ENCODE data around the gene NTRK2.

Gene NTRK2

DNA sequence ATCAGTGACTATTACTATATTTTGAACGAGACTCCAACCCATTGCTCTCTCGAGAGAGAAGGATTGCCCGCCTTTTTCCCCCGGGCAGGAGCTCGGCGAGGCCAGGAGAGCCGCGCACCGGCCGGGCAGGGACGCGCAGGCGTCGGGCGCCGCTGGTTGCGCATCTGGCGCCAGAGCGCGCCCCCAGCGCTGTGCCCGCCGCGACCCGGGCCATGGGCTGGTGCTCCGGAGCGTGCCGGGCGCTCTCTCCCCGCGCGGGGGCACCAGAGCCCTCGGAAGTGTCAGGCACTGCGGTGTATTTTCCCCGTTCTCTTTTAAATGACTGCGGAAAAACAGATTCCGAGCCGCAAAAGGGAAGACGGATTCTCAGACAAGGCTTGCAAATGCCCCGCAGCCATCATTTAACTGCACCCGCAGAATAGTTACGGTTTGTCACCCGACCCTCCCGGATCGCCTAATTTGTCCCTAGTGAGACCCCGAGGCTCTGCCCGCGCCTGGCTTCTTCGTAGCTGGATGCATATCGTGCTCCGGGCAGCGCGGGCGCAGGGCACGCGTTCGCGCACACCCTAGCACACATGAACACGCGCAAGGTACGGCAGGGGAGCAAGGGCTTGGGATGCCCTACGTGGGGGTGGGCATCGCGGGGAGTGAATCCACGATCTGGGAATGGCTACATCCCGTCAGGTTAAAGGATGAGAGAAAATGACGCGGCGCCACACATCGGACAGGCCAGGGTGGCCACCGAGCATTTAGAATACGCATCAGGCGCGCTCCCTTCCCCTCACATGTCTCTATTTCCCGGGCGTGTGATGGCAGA, 1.1 kb upstream of the NTRK2 start:
- Histone ChIP-seq H3K27me3 (ENCODE audit: control insufficient read depth, low read length) (0 out of 2 replicates have a peak, but pooled peaks cover 3% of the 10 kb centered on the region), H3K4me1 (ENCODE audit: control insufficient read depth, low read length) (no peaks in the 10 kb centered on the region), H3K9me2 (replicated peaks; ENCODE audit: control insufficient read depth, low read length) (no peaks in the 10 kb centered on the region), H3K27ac (ENCODE audit: low read depth, low read length) (no peak overlapping the region), H3K36me3 (ENCODE audit: control insufficient read depth, low read length) (no peaks in the 10 kb centered on the region), H3K4me2 (ENCODE audit: low read length) (no peak overlapping the region), H3K4me3 (ENCODE audit: low read length) (no peak overlapping the region), H3K79me2 (ENCODE audit: control insufficient read depth, low read length) (no peaks in the 10 kb centered on the region), H4K20me1 (ENCODE audit: control insufficient read depth, insufficient read depth, low read depth, low read length) (no peaks in the 10 kb centered on the region), H3F3A (ENCODE audit: control insufficient read depth, insufficient read depth) (no peaks in the 10 kb centered on the region), H3K9me3 (ENCODE audit: control insufficient read depth, insufficient read depth, low read length) (no peaks in the 10 kb centered on the region; the same call in 1 of the 2 replicates)
- TF ChIP-seq EZH2phosphoT487 (IDR thresholded peaks at IDR 0.05; ENCODE audit: borderline replicate concordance, low read length) = no peak
- TF ChIP-seq CTCF (IDR thresholded peaks at IDR 0.05; ENCODE audit: low read depth, low read length, poor library complexity, severe bottlenecking) = no peak

DNA sequence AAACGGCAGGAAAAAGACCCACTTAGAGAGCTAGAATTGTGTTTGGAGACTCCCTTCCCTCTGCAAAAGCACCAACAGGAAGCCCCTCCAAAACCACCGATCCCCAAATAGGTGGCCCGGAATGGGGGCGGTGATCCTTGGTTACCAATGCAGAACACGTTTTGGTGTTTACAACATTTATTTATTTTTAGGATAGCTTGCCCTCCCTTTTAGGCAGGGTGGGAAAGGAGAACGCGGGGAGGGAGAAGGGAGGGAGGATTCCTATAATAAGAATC, 579 bp upstream of the NTRK2 start:
- no peak overlapping the region for H3K4me2 ChIP-seq (ENCODE audit: low read length)

GRCh38 chr9:84670138-84671041, 861 bp downstream of the NTRK2 start:
- TF ChIP-seq EZH2phosphoT487 (IDR thresholded peaks at IDR 0.05; ENCODE audit: borderline replicate concordance, low read length) (no peak), CTCF (IDR thresholded peaks at IDR 0.05; ENCODE audit: low read depth, low read length, poor library complexity, severe bottlenecking) (no peak)
- no peak overlapping the region for H3K4me2 ChIP-seq (ENCODE audit: low read length)
- H3K4me1 ChIP-seq (ENCODE audit: control insufficient read depth, low read length) = no peaks in the 10 kb centered on the region
- H3K9me3 ChIP-seq (ENCODE audit: control insufficient read depth, insufficient read depth, low read length) = no peaks in the 10 kb centered on the region; the same call in 1 of the 2 replicates
- no peaks in the 10 kb centered on the region for H3K36me3 ChIP-seq (ENCODE audit: control insufficient read depth, low read length)
- no peak overlapping the region for H3K27ac ChIP-seq (ENCODE audit: low read depth, low read length)
- no peaks in the 10 kb centered on the region for H3K9me2 ChIP-seq (replicated peaks; ENCODE audit: control insufficient read depth, low read length)
- 0 out of 2 replicates have a peak, but pooled peaks cover 3% of the 10 kb centered on the region for H3K27me3 ChIP-seq (ENCODE audit: control insufficient read depth, low read length)
- no peak overlapping the region for H3K4me3 ChIP-seq (ENCODE audit: low read length)
- no peaks in the 10 kb centered on the region for H4K20me1 ChIP-seq (ENCODE audit: control insufficient read depth, insufficient read depth, low read depth, low read length)
- H3K79me2 ChIP-seq (ENCODE audit: control insufficient read depth, low read length) = no peaks in the 10 kb centered on the region
- H3F3A ChIP-seq (ENCODE audit: control insufficient read depth, insufficient read depth) = no peaks in the 10 kb centered on the region

More for the DNA sequence above, 579 bp upstream of the NTRK2 start:
- no peak for TF ChIP-seq EZH2phosphoT487 (IDR thresholded peaks at IDR 0.05; ENCODE audit: borderline replicate concordance, low read length)
- no peak for TF ChIP-seq CTCF (IDR thresholded peaks at IDR 0.05; ENCODE audit: low read depth, low read length, poor library complexity, severe bottlenecking)
- no peaks in the 10 kb centered on the region for H3K9me2 ChIP-seq (replicated peaks; ENCODE audit: control insufficient read depth, low read length)
- no peaks in the 10 kb centered on the region for H4K20me1 ChIP-seq (ENCODE audit: control insufficient read depth, insufficient read depth, low read depth, low read length)
- H3F3A ChIP-seq (ENCODE audit: control insufficient read depth, insufficient read depth) = no peaks in the 10 kb centered on the region
- no peak overlapping the region for H3K27ac ChIP-seq (ENCODE audit: low read depth, low read length)
- H3K9me3 ChIP-seq (ENCODE audit: control insufficient read depth, insufficient read depth, low read length) = no peaks in the 10 kb centered on the region; the same call in 1 of the 2 replicates
- H3K4me3 ChIP-seq (ENCODE audit: low read length) = no peak overlapping the region
- H3K79me2 ChIP-seq (ENCODE audit: control insufficient read depth, low read length) = no peaks in the 10 kb centered on the region
- no peaks in the 10 kb centered on the region for H3K36me3 ChIP-seq (ENCODE audit: control insufficient read depth, low read length)
- H3K4me1 ChIP-seq (ENCODE audit: control insufficient read depth, low read length) = no peaks in the 10 kb centered on the region
- H3K27me3 ChIP-seq (ENCODE audit: control insufficient read depth, low read length) = 0 out of 2 replicates have a peak, but pooled peaks cover 3% of the 10 kb centered on the region
